Spleen (tissue), 7 donors: ENCODE data around the gene CFAP157.

Source experiments
- CTCF ChIP-seq, 11 experiments: fragments of 200-600 bp in 7 of 11; fragments of 450-650 bp in 4 of 11; sonication (generic) in 4 of 11; IDR thresholded peaks in 8 of 11; conservative IDR thresholded peaks in 3 of 11; 1 replicate in 7 of 11; 2 replicates in 4 of 11; pipeline versions ENCODE4 v1.4.0 to v1.8.0; 2016 to 2021; ENCODE audit warnings: antibody characterized with exemption in 11 of 11, inconsistent platforms in 4 of 11, mild to moderate bottlenecking in 1 of 11
- POLR2A ChIP-seq, 3 donors: fragments of 450-650 bp; IDR thresholded peaks; one replicate each; pipeline ENCODE4 v1.5.1; 2017; ENCODE audit warnings: antibody characterized with exemption in 3 of 3, mild to moderate bottlenecking in 1 of 3
- POLR2AphosphoS5 ChIP-seq, 3 donors: sonication (generic); formaldehyde crosslinking; IDR thresholded peaks; one replicate each; pipeline ENCODE4 v1.5.1; 2017; ENCODE audit warnings: antibody characterized with exemption in 3 of 3
- donor health status: DM: no; HTN: no; CAD: no; lungs with moderate emphysema.
- donor health status: DM: no; HTN: no; CAD: no.
- donor health status: DM: no; HTN: no; CAD: no.

GRCh38 chr9:127714951-127715469, 8.2 kb downstream of the CFAP157 start:
- TF ChIP-seq CTCF (IDR thresholded peaks at IDR 0.05 in 8 of 11, conservative IDR thresholded peaks at IDR 0.05 in 3 of 11) = no peak
- TF ChIP-seq POLR2A (IDR thresholded peaks at IDR 0.05) = no peak
- TF ChIP-seq POLR2AphosphoS5 (IDR thresholded peaks at IDR 0.05) = no peak
